Urinary bladder (tissue), 4 donors: ENCODE data around the gene ILRUN. TPM values are rescaled to one million over a fixed set of nuclear protein-coding genes. Genes with fewer than 3 reads are reported as not detected.
"Not testable (repeated sequence)": the region's sequence is repeated elsewhere in the genome, so short reads cannot be mapped to it uniquely, and the experiment has no call there.

ENCODE experiments used
- DNase-seq: peaks from one replicate; pipeline ENCODE4 v3.0.0-alpha.2; 2015; ENCODE audit errors: extremely low spot score
- H3K27ac ChIP-seq: one replicate; pipeline ENCODE4 v1.5.1; 2013; ENCODE audit warnings: low read depth, mild to moderate bottlenecking, moderate library complexity
- H3K36me3 ChIP-seq: one replicate; pipeline ENCODE4 v1.6.1; 2013; ENCODE audit warnings: mild to moderate bottlenecking, moderate library complexity; ENCODE audit not compliant: insufficient read depth
- H3K4me1 ChIP-seq: one replicate; pipeline ENCODE4 v1.6.1; 2013; ENCODE audit warnings: mild to moderate bottlenecking, moderate library complexity; ENCODE audit not compliant: insufficient read depth
- H3K4me3 ChIP-seq: one replicate; pipeline ENCODE4 v1.5.1; 2013; ENCODE audit warnings: low read depth, low read length
- WGBS: extraction: QIAGEN DNeasy Blood & Tissue Kit; methylation state at CpG from one replicate; pipeline ENCODE4 v1.1.7; 2013; 5-methylcytosine and 5-hydroxymethylcytosine counted together
- polyA plus RNA-seq: library from polyadenylated mRNA; stranded (reverse); fragments of 200-250 nt; gene quantifications from one replicate; pipeline ENCODE4 v1.2.3, GENCODE V29; 2013
- total RNA-seq: library from RNA; depleted of rRNA; stranded (reverse); fragments of >200 nt; gene quantifications from one replicate; pipeline ENCODE4 v1.2.3, GENCODE V29; 2014
- donor health status: healthy with polysubstance abuse.
- donor health status: healthy.

ILRUN gene
- total and polyA plus RNA-seq, 2 donors: 38.1 to 76.0 TPM

- Histone ChIP-seq H3K27ac (no peak overlapping the region), H3K4me1 (no peaks in the 10 kb centered on the region), H3K36me3 (no peaks in the 10 kb centered on the region), H3K4me3 (no peak overlapping the region)
- DNase-seq: no peak
- 91% methylated on average over 4 of the region's 4 CpGs for WGBS
Observed at GRCh38 chr6:34665019-34665418, 31.5 kb downstream of the ILRUN start.

DNA sequence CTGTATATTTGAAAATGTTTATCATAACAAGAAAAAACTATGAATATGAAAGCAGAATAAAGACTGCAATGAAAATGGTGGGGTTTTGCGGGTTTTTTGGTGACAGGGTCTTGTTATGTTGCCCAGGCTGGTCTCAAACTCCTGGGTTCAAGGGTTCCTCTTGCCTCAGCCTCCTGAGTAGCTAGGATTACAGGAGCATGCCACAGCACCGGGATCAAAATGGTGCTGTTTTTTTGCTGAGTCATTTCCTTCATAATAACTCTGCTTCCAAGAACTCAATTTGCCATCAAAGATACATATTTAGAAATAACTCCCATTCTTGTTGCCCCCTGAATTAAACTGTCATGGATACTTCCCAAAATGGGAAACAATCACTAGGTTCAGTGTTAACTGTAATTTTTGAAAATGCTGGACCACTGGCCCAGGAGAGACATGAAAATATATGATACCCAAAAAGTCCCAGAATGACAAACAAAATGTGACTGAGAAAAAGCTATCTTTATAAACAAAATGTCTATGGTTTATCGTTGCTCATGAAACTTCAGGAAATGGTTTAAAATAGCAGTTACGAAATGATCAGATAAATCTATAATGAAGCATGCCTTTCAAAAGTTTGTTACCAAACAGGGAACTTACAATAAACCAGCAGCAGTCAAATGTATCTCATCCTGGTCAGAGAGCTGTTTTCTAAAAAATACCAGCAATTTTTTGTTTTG is 32.2 kb downstream of the ILRUN start:
- Histone ChIP-seq H3K36me3 (no peaks in the 10 kb centered on the region), H3K4me1 (no peaks in the 10 kb centered on the region), H3K27ac (no peak overlapping the region), H3K4me3 (no peak overlapping the region)
- 43% methylated on average over 4 of the region's 4 CpGs for WGBS
- no peak for DNase-seq

DNA sequence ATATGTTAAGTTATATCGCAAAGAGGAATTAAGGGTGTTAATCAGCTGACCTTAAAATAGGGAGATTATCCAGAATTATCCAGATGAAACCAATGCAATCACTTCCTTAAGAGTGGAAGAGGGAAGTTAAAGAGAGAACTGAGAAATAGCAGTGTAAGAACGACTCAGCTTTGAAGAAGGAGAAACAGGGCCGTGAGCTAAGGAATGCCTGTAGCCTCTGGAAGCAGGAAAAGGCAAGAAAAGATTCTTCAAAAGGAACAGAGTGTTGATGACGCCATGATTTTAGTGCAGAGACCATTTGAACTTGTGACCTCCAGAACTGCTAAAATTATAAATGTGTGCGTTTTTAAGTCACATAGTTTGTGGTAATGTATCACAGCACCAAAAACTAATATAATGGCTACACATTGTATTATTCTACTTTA is 32.7 kb downstream of the ILRUN start:
- Histone ChIP-seq H3K27ac (no peak overlapping the region), H3K4me1 (no peaks in the 10 kb centered on the region)

DNA sequence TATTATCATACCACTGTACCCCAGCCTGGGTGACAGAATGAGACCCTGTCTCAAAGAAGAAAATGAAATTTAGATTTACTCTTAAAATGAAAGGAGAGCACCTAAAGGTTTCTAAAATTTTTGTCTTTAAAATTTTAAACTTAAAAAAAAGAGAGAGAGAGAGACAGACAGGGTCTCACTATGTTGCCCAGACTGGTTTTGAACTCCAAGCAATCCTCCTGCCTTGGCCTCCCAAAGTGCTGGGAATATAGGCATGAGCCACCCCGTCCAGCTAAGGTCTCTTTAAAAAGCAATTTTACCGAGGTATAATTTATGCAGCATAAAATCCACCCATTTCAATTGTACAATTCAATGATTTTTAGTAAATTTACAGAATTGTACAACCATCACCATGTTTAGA is 33.2 kb downstream of the ILRUN start:
- DNase-seq: no peak
- no peak overlapping the region for H3K27ac ChIP-seq
- WGBS: 87% methylated on average over 2 of the region's 2 CpGs
- no peak overlapping the region for H3K4me3 ChIP-seq
- no peaks in the 10 kb centered on the region for H3K36me3 ChIP-seq
- no peaks in the 10 kb centered on the region for H3K4me1 ChIP-seq

More for the DNA sequence above, 32.7 kb downstream of the ILRUN start:
- WGBS: 75% methylated on average over 5 of the region's 5 CpGs
- Histone ChIP-seq H3K36me3 (no peaks in the 10 kb centered on the region), H3K4me3 (no peak overlapping the region)
- no peak for DNase-seq

GRCh38 chr6:34661357-34661756 is 35.2 kb downstream of the ILRUN start:
- Histone ChIP-seq H3K4me1 (peaks cover 3% of the 10 kb centered on the region), H3K4me3 (no peak overlapping the region), H3K27ac (no peak overlapping the region), H3K36me3 (no peaks in the 10 kb centered on the region)
- no peak for DNase-seq
- 87% methylated on average over 1 of the region's 1 CpG for WGBS

DNA sequence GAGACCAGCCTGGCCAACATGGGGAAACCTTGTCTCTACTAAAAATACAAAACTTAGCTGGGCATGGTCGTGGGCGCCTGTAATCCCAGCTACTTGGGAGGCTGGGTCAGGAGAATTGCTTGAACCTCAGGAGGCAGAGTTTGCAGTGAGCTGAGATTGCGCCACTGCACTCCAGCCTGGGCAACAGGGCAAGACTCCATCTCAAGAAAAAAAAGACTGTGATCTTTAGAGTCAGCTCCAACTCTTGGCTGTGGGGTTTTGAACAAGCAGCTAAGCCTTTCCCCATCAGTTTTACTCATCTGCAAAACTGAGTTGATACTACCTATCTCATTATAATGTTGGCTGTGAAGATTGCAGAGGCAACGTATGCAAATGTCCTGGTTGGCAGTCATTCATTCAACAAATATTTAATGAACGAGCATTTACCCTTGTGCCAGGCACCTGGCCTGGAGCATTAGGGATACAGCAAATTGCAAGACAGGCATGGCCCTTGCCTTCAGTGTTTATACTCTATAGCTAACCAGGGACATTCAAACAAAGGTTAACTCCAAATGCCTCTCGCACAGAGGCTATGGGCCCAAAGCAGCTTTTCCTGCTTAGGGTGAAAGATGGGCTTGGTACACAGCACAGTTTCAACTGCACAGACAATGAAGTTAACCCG is 37.8 kb downstream of the ILRUN start:
- H3K36me3 ChIP-seq: no peaks in the 10 kb centered on the region
- no peak overlapping the region for H3K27ac ChIP-seq
- 93% methylated on average over 7 of the region's 7 CpGs for WGBS
- H3K4me3 ChIP-seq: no peak overlapping the region
- DNase-seq: no peak
- peaks cover 3% of the 10 kb centered on the region for H3K4me1 ChIP-seq

GRCh38 chr6:34657979-34658480 is 38.5 kb downstream of the ILRUN start:
- DNase-seq, H3K36me3 ChIP-seq, H3K4me1 ChIP-seq: not testable (repeated sequence)
- Histone ChIP-seq H3K27ac (peak overlapping the region; percentile 85), H3K4me3 (peak overlapping the region; percentile 49)
- WGBS: 47% methylated on average over 6 of the region's 6 CpGs

DNA sequence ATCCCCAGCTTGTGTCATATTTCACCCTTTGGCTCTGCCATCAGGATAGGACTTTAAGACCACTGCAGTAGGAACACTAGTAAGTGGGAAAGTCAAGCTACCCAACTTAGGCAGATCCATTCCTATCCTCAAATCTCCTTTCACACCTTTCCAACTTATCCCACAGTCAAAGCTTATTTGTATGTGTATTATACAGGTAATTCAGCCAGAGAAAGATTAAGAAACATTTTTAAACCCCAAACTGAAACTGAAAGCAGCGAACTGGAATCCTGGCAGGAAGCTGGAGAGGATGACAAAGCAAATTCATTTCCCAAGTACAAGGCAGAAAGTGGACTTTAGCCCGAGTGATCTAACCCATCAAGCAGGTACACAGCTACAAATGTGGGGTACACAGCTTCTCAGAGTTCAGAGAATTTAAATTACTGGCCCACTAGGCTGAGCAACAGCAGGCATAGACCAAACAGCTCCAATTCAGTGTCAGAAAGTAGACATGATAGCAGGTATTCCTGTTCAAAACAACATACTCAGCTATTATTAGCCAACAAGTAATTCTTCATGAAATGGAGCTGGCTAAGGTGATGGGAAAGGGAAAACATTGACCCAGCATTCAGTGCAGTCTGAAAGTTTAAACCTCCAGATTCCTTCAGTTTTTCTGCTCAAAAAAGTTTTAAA is 39.1 kb downstream of the ILRUN start:
- Histone ChIP-seq H3K36me3 (no peaks in the 10 kb centered on the region), H3K4me1 (peaks cover 3% of the 10 kb centered on the region), H3K27ac (peak overlapping the region; percentile 86), H3K4me3 (peak overlapping the region; percentile 49)
- DNase-seq: peak; percentile 53
- 0% methylated on average over 2 of the region's 2 CpGs for WGBS

GRCh38 chr6:34657037-34657306 is 39.6 kb downstream of the ILRUN start:
- Histone ChIP-seq H3K4me1 (peaks cover 3% of the 10 kb centered on the region), H3K36me3 (no peaks in the 10 kb centered on the region), H3K27ac (peak overlapping the region; percentile 86), H3K4me3 (peak overlapping the region; percentile 49)
- DNase-seq: peak; percentile 26
- 2% methylated on average over 1 of the region's 1 CpG for WGBS

DNA sequence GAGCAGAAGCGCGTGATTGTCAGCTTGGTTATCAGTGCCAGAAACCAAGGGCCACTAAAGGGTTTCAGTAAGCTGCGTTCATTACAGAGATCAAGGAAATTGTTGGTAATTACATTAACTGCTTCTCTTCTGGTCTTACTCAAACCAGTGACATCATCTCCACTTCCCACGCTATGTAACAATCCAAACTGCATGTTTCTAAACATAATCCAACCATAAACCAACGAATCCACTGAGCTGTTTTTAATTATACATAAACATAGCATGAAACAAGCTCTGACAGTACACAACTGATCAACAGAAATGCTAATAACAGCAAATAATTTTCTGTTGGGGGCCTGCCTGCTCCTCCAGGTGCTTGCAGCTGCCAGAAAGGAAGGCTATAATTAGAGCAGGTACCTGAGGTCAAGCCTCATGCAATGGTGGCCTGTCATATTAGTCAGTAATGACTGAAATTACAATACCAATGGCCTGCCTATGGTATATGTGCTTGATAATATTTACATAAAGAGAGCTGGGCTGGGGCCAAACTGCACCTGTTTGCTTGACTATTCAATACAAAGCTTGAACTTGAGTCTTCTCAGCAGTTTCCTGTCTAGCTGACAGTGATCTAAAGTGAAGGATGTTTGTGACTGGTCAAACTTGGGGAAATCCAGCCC is 40.1 kb downstream of the ILRUN start:
- Histone ChIP-seq H3K27ac (peak overlapping the region; percentile 86), H3K4me3 (peak overlapping the region; percentile 49), H3K4me1 (peaks cover 3% of the 10 kb centered on the region), H3K36me3 (no peaks in the 10 kb centered on the region)
- peak; percentile 26 for DNase-seq
- WGBS: 33% methylated on average over 5 of the region's 5 CpGs

- not testable (repeated sequence) for H3K4me3 ChIP-seq, H3K36me3 ChIP-seq, H3K4me1 ChIP-seq, DNase-seq
- WGBS: 67% methylated on average over 11 of the region's 11 CpGs
- peak overlapping the region; percentile 86 for H3K27ac ChIP-seq
Observed at GRCh38 chr6:34655876-34656377, 40.6 kb downstream of the ILRUN start.

- DNase-seq: no peak
- no peak overlapping the region for H3K4me3 ChIP-seq
- no peak overlapping the region for H3K27ac ChIP-seq
- 95% methylated on average over 3 of the region's 3 CpGs for whole genome bisulfite sequencing
- peaks cover 3% of the 10 kb centered on the region for H3K4me1 ChIP-seq
- no peaks in the 10 kb centered on the region for H3K36me3 ChIP-seq
Observed at GRCh38 chr6:34654061-34654710, 42.4 kb downstream of the ILRUN start.

DNA sequence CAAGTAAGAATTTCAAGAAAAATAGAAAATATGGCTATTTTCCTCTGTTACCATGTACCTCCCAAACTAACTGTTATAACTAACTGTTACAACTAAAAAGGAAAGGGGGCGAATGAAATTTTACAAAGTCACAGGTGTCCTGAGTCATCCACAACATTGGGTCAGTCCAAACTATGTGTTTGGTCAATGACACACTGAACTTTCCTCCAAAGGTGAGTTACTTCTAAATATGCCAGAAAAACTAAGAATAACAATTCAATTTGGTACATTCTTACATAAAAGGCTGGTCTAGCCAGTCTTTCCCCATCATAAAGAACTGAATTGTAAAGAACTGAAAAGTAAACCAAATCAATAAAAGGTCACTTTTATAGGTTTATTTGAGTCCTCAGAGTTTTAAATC is 44.3 kb downstream of the ILRUN start:
- no peak for DNase-seq
- Histone ChIP-seq H3K36me3 (no peaks in the 10 kb centered on the region), H3K4me1 (peaks cover 3% of the 10 kb centered on the region), H3K4me3 (no peak overlapping the region), H3K27ac (no peak overlapping the region)
- 99% methylated on average over 1 of the region's 1 CpG for WGBS
